HepG2 (cell line): Measurements from ENCODE around the gene PRR29. TPM values are rescaled to one million over a fixed set of nuclear protein-coding genes. Genes with fewer than 3 reads are reported as not detected.

Experiments used
- CEBPG ChIP-seq: IDR thresholded peaks from 2 replicates; pipeline ENCODE4 v1.6.1; 2016
- DNMT3B ChIP-seq: conservative IDR thresholded peaks from 2 replicates; pipeline ENCODE4 v1.6.1; 2016; ENCODE audit warnings: missing biosample characterization, control low read depth
- JUN ChIP-seq: sonication (generic); formaldehyde crosslinking; IDR thresholded peaks from 2 replicates; pipeline ENCODE4 v1.4.0; 2020; ENCODE audit warnings: mild to moderate bottlenecking, missing genetic modification reagents
- MAFG ChIP-seq: sonication (generic); formaldehyde crosslinking; IDR thresholded peaks from 2 replicates; pipeline ENCODE4 v1.5.1; 2020; ENCODE audit warnings: mild to moderate bottlenecking, missing genetic modification reagents
- RNF219 ChIP-seq: sonication (generic); formaldehyde crosslinking; IDR thresholded peaks from 2 replicates; pipeline ENCODE4 v1.5.0; 2020; ENCODE audit warnings: mild to moderate bottlenecking, missing genetic modification reagents
- STAT6 ChIP-seq: sonication (generic); formaldehyde crosslinking; IDR thresholded peaks from 2 replicates; pipeline ENCODE4 v1.4.0; 2020; ENCODE audit warnings: missing genetic modification reagents, mild to moderate bottlenecking, borderline replicate concordance
- ZFAT ChIP-seq: sonication (generic); formaldehyde crosslinking; conservative IDR thresholded peaks from 2 replicates; pipeline ENCODE4 v1.8.1; 2023; ENCODE audit warnings: missing genetic modification reagents, inconsistent platforms
- ZFP91 ChIP-seq: sonication (generic); formaldehyde crosslinking; IDR thresholded peaks from 2 replicates; pipeline ENCODE4 v1.9.0; 2022; ENCODE audit warnings: missing genetic modification reagents, mild to moderate bottlenecking, borderline replicate concordance
- ZNF180 ChIP-seq: sonication (generic); formaldehyde crosslinking; IDR thresholded peaks from 2 replicates; pipeline ENCODE4 v1.4.0; 2020; ENCODE audit warnings: low read depth, missing genetic modification reagents, borderline replicate concordance
- ZNF564 ChIP-seq: sonication (generic); formaldehyde crosslinking; IDR thresholded peaks from 2 replicates; pipeline ENCODE4 v1.8.1; 2023; ENCODE audit warnings: mild to moderate bottlenecking, missing genetic modification reagents
- ZNF574 ChIP-seq: sonication (generic); formaldehyde crosslinking; IDR thresholded peaks from 2 replicates; pipeline ENCODE4 v1.4.0; 2020; ENCODE audit warnings: missing genetic modification reagents
- ZNF609 ChIP-seq: sonication (generic); formaldehyde crosslinking; IDR thresholded peaks from 2 replicates; pipeline ENCODE4 v1.4.0; 2020; ENCODE audit warnings: mild to moderate bottlenecking, missing genetic modification reagents, borderline replicate concordance
- polyA plus RNA-seq, 8 experiments: library from polyadenylated mRNA; depleted of rRNA in 3 of 8; stranded (reverse) in 7 of 8; unstranded in 1 of 8; fragments of >200 nt; fragmentation: Illumina TruSeq in 4 of 8; extraction: Trizol in 4 of 8; gene quantifications; 2 replicates each; pipeline versions ENCODE4 v1.2.1 to v1.2.3, GENCODE V29; 2011 to 2016; ENCODE audit warnings: low read depth in 4 of 8, missing spikeins in 1 of 8, mixed read lengths in 1 of 8; ENCODE audit not compliant: insufficient read depth in 1 of 8
- total RNA-seq, 5 experiments: library from RNA; depleted of rRNA; stranded (reverse); fragments of >200 nt; fragmentation: Illumina TruSeq; extraction: Trizol; gene quantifications; 2 replicates each; pipeline ENCODE4 v1.2.3, GENCODE V29; 2016; ENCODE audit warnings: low read depth in 1 of 5

PRR29 gene
- total and polyA plus RNA-seq, 2 of the 13 experiments (the other 11 are each of a cell fraction or from before 2014, with no cell fraction given), result 0.07 to 0.20 TPM

GRCh38 chr17:64002658-64003525 lies 4.7 kb downstream of the PRR29 start (continued):
- TF ChIP-seq ZNF574 (CRISPR knock-in tag) (no peak), JUN (CRISPR knock-in tag) (no peak), ZNF609 (CRISPR knock-in tag) (no peak), ZNF180 (no peak), RNF219 (no peak), STAT6 (no peak), MAFG (CRISPR knock-in tag) (no peak), ZFP91 (CRISPR knock-in tag) (no peak), DNMT3B (CRISPR knock-in tag) (no peak), ZNF564 (CRISPR knock-in tag) (no peak), ZFAT (no peak), CEBPG (CRISPR knock-in tag) (no peak)
